Measurements from ENCODE around the gene ZCCHC24. TPM values are rescaled to one million over a fixed set of nuclear protein-coding genes. Genes with fewer than 3 reads are reported as not detected.

The ZCCHC24 gene
- total RNA-seq, 4 donors from 2014 or later, result 47.1 to 73.6 (median 55.5) TPM

GRCh38 chr10:79391231-79392019 is 54.0 kb downstream of the ZCCHC24 start:
- TF ChIP-seq CTCF (IDR thresholded peaks at IDR 0.05), result no peak
- ATAC-seq (ENCODE audit: low FRiP score) (peak; percentile 57), DNase-seq (ENCODE audit: low spot score) (peak; percentile 18)

- no peak for TF ChIP-seq CTCF (IDR thresholded peaks at IDR 0.05)
- ATAC-seq (ENCODE audit: low FRiP score) (no peak), DNase-seq (ENCODE audit: low spot score) (peak; percentile 14)
Measured at GRCh38 chr10:79390551-79391229, 54.7 kb downstream of the ZCCHC24 start.

GRCh38 chr10:79390057-79390456 is 55.4 kb downstream of the ZCCHC24 start:
- TF ChIP-seq CTCF (IDR thresholded peaks at IDR 0.05), result no peak
- no peak for DNase-seq (ENCODE audit: low spot score)
- no peak for ATAC-seq (ENCODE audit: low FRiP score)

- DNase-seq (ENCODE audit: low spot score) (peak; percentile 14), ATAC-seq (ENCODE audit: low FRiP score) (no peak)
- no peak for TF ChIP-seq CTCF (IDR thresholded peaks at IDR 0.05)
Measured at GRCh38 chr10:79387974-79388850, 57.2 kb downstream of the ZCCHC24 start.

- TF ChIP-seq CTCF (IDR thresholded peaks at IDR 0.05), result no peak
- DNase-seq (ENCODE audit: low spot score) (peak; percentile 12), ATAC-seq (ENCODE audit: low FRiP score) (no peak)
Measured at GRCh38 chr10:79387466-79387973, 57.9 kb downstream of the ZCCHC24 start.

GRCh38 chr10:79386637-79387465 is 58.6 kb downstream of the ZCCHC24 start:
- ATAC-seq (ENCODE audit: low FRiP score), result no peak
- TF ChIP-seq CTCF (IDR thresholded peaks at IDR 0.05), result no peak
- DNase-seq (ENCODE audit: low spot score), result peak; percentile 14

All from omental fat pad (tissue), 4 donors.